KOPT-K1 (cell line): ENCODE results near the gene PATJ.
"Not testable (repeated sequence)": the region's sequence is repeated elsewhere in the genome, so short reads cannot be mapped to it uniquely, and the experiment has no call there.

Experiments used
- H3K27ac ChIP-seq: fragments of 200-600 bp; sonication (generic); 2 replicates; pipeline ENCODE4 v1.5.1; 2016; ENCODE audit warnings: antibody characterized with exemption, mild to moderate bottlenecking, low read depth, low read length; ENCODE audit not compliant: poor library complexity, severe bottlenecking
- H3K36me3 ChIP-seq: fragments of 200-600 bp; sonication (generic); 2 replicates; pipeline ENCODE4 v1.5.1; 2017; ENCODE audit warnings: antibody characterized with exemption, mild to moderate bottlenecking, low read length, moderate library complexity; ENCODE audit not compliant: insufficient read depth
- H3K9me3 ChIP-seq: fragments of 200-600 bp; sonication (generic); 2 replicates; pipeline ENCODE4 v1.5.1; 2017; ENCODE audit warnings: antibody characterized with exemption, low read length, mild to moderate bottlenecking; ENCODE audit not compliant: insufficient read depth, poor library complexity, severe bottlenecking

Gene PATJ

GRCh38 chr1:61952675-61953074 is 210.4 kb downstream of the PATJ start:
- Histone ChIP-seq H3K27ac (no peak overlapping the region), H3K9me3 (no peaks in the 10 kb centered on the region), H3K36me3 (no peaks in the 10 kb centered on the region)

DNA sequence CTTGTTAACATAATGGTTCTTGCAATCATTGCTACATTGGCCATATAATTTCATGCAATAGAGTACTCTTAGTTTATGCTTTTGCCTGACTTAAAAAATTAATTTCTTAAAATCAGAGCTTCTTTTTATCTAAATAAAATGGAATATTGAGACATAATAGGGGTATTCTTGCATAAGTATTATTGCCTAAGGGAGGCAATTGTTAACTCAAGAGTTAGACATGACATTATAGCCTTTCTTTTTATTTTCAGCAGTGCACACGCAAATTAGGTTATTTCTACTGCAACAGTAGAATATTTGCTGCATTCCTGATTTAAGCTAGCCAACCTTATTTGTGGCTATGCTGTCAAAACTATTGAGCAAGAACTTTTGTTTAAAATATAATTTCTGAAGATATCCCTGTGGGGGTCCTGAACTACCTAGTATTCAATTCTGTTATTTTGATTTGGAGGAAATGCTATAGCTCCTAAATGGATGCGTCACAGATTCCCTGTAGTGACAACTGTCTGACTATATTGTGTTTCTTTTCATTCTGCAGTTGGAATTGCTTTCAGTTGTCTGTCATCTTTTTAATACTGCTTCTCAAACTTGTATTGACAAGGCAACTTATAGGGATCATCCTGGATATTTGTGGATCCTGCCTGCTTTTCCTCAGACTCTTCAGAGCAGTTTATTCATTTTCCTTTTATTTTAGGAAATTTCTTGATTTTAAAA is 211.0 kb downstream of the PATJ start:
- no peaks in the 10 kb centered on the region for H3K9me3 ChIP-seq
- no peak overlapping the region for H3K27ac ChIP-seq
- H3K36me3 ChIP-seq = no peaks in the 10 kb centered on the region

- no peaks in the 10 kb centered on the region for H3K36me3 ChIP-seq
- H3K9me3 ChIP-seq = no peaks in the 10 kb centered on the region
- no peak overlapping the region for H3K27ac ChIP-seq
Measured at GRCh38 chr1:61953790-61954150, 211.5 kb downstream of the PATJ start.

GRCh38 chr1:61955261-61955660 is 213.0 kb downstream of the PATJ start:
- Histone ChIP-seq H3K36me3 (no peaks in the 10 kb centered on the region), H3K9me3 (no peaks in the 10 kb centered on the region), H3K27ac (no peak overlapping the region)

DNA sequence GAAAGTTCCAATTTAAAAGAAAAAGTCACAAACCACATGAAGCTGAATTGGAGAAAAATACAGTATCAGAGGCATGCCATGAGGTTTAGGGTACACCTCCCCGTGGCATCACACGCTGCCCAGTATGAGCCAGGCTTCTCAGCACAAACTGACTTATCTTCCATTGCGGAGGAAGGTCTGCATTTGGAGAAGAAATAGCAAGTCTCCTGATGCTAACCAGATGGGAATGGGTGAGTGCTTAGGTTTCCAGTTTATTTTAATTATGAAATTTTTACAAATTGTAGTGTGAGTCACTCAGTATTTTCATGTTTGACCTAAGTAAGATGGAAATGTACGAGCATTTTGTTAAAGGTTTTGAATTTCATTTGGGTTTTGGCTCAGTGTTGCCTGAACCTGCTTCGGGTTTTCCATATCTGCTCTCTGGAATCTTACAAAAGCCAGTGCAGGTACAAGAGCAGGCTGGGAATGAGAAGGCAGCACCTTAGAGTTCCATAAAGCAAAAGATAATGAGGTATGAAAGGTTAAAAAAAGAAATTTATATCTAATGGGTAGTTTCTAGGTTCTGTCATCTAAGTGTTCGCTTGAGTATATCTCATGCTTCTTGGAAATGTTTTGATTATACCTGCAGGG is 213.9 kb downstream of the PATJ start:
- H3K27ac ChIP-seq = no peak overlapping the region
- no peaks in the 10 kb centered on the region for H3K9me3 ChIP-seq
- H3K36me3 ChIP-seq = no peaks in the 10 kb centered on the region

DNA sequence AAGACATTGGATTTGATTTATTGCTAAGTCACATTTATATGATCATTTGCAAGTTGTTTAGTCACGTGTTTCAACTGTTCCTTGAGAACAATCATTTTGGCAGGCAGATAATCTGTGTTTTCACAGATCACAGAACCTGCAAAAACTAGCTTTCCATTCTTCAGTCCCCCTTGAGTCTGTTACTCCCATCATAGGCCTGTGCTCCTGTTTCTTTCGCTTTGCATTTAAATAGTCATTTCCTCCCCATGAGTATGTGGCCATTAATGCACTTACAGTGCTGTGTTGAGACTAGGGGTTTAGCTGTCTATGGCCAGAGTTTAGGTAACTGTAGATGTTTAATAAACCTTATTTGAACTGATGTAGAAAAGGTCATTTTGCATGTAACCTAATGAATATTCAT is 214.5 kb downstream of the PATJ start:
- no peaks in the 10 kb centered on the region for H3K36me3 ChIP-seq
- no peak overlapping the region for H3K27ac ChIP-seq
- no peaks in the 10 kb centered on the region for H3K9me3 ChIP-seq

- no peaks in the 10 kb centered on the region for H3K9me3 ChIP-seq
- no peaks in the 10 kb centered on the region for H3K36me3 ChIP-seq
- H3K27ac ChIP-seq = no peak overlapping the region
Measured at GRCh38 chr1:61961009-61961408, 218.7 kb downstream of the PATJ start.

GRCh38 chr1:61962631-61963030 is 220.4 kb downstream of the PATJ start:
- Histone ChIP-seq H3K27ac (no peak overlapping the region), H3K36me3 (no peaks in the 10 kb centered on the region), H3K9me3 (no peaks in the 10 kb centered on the region)

DNA sequence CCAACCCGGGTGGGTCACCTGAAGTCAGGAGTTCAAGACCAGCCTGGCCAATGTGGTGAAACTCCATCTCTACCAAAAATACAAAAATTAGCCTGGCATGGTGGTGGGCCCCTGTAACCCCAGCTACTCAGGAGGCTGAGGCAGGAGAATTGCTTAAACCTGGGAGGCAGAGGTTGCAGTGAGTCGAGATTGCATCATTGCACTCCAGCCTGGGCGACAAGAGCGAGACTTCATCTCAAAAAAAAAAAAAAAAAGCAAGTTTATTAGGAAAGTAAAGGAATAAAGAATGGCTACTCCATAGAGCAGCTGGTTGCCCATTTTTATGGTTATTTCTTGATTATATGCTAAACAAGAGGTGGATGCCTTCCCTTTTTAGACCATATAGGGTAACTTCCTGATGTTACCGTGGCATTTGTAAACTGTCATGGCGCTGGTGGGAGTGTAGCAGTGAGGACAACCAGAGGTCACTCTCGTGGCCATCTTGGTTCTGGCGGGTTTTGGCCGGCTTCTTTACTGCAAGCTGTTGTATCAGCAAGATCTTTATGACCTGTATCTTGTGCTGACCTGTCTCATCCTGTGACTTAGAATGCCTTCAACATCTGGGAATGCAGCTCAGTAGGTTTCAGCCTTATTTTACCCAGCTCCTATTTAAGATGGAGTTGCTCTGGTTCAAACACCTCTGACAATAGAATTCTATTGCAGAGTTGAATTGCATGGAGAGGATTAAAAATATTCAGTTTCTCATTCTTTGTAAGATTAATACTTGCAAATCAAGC is 224.4 kb downstream of the PATJ start:
- not testable (repeated sequence) for H3K27ac ChIP-seq, H3K9me3 ChIP-seq, H3K36me3 ChIP-seq

DNA sequence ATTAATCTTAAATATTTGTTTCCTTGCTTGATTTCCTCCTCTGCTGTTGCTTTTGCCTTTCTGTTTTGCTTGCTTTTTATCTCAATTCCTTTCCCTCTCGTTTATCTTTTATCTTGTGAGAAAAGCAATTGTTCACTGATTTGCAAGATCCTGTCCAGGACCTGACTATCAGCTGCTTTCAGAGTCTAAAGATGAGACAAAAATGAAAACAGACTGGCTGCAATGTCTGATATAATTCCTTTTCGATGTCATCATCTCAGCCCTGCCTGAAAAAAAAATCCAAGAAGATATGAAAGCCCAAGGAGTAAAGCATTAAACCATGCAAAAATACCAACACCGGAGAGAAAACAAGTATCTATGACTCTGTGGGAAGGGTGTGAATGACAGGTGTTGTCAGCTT is 225.5 kb downstream of the PATJ start:
- no peak overlapping the region for H3K27ac ChIP-seq
- H3K9me3 ChIP-seq = no peaks in the 10 kb centered on the region
- no peaks in the 10 kb centered on the region for H3K36me3 ChIP-seq

GRCh38 chr1:61968869-61969268 is 226.6 kb downstream of the PATJ start:
- Histone ChIP-seq H3K27ac (no peak overlapping the region), H3K9me3 (no peaks in the 10 kb centered on the region), H3K36me3 (no peaks in the 10 kb centered on the region)

DNA sequence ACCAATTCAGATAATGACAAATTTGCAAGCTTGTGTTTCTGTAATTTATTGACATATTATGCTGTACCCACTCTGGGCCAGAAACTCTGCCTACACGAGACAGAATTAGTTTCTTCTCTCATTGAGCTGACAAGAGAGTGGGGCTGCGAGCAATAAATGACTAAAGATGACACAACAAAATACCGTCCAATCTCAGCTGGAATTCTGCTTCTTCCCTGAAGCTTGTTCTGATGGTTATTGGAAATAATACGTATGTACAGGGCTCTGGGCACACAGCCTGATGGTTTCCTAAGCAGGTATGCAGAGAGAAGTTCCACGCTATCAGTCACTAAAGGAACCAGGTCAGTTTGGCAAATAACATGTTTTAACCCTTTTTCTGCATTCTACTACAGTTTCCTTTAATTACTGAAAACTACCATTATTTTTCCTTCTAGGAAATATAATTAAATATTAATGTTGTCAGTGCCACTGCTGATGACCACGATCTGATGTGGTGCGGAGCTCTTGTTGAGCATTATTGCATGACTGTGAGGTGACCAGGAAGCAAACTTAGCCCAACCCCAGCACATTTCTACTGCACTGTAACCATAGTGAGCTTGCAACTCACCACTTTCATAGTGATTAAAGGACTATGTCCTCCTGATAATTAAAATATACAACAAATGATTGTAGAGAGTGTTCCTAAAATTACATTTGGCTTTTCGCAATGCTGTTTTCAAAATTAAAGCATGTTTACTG is 231.0 kb downstream of the PATJ start:
- no peak overlapping the region for H3K27ac ChIP-seq
- H3K36me3 ChIP-seq = no peaks in the 10 kb centered on the region
- no peaks in the 10 kb centered on the region for H3K9me3 ChIP-seq

DNA sequence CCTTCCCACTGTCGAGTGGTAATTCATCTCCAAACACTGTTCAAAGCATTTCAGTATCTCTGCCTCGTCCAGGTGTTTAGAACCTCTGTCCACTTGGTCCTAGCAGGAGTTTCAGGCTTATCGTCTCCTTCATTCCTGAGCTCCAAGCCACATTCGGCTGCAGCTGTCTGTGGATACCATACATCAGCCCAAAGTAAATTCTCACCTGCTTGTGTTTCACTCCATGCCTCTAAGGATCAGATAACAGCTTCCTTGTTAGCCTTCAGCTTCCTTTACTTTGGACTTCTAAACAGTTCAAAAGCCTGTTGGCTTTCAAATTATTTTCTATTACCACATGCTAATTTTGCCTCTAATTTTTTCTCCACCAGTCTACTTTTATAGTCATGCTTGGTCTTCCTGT is 233.4 kb downstream of the PATJ start:
- Histone ChIP-seq H3K27ac (no peak overlapping the region), H3K36me3 (no peaks in the 10 kb centered on the region), H3K9me3 (no peaks in the 10 kb centered on the region)

GRCh38 chr1:61976566-61976965 is 234.3 kb downstream of the PATJ start:
- Histone ChIP-seq H3K9me3 (no peaks in the 10 kb centered on the region), H3K27ac (no peak overlapping the region)

DNA sequence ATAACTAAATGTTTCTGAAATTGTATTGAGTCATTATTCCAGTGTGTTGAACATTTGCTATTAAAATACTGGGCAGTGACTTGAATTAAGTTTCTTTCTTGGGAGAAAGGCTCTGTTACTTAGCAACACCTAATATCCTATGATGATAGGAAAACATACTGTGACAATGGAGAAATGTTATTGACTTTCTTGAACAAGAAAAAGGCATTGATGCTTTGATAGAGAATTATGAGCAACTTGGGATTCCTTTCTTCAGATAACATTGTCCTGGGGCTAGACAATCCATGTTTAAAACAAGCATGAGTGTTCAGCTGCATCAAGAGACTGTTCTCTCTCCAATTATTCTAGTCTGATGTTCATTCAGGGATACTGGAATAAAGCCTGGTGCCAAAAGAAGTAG is 236.5 kb downstream of the PATJ start:
- Histone ChIP-seq H3K27ac (no peak overlapping the region), H3K9me3 (no peaks in the 10 kb centered on the region), H3K36me3 (no peaks in the 10 kb centered on the region)

More at GRCh38 chr1:61976566-61976965, 234.3 kb downstream of the PATJ start:
- H3K36me3 ChIP-seq = no peaks in the 10 kb centered on the region
